HepG2 (cell line): ENCODE results near the gene LDLRAD3. TPM values are rescaled to one million over a fixed set of nuclear protein-coding genes. Genes with fewer than 3 reads are reported as not detected.
A peak's percentile ranks its signal among the peaks of the same experiment; 100 is the strongest.

ENCODE experiments used
- ATAC-seq: fragments of 200-7000 bp; cut with Tn5 transposase; 3 replicates; pipeline ENCODE4 v1.9.1; 2020; ENCODE audit warnings: mild to moderate bottlenecking, moderate library complexity
- BruUV-seq: library from RNA; stranded (reverse); fragments of 400-500 nt; replicated peaks from 2 replicates; lab custom pipeline; 2021; lab: Mats Ljungman, UMichigan
- CTCF ChIA-PET: fragments of 300-600 bp; formaldehyde crosslinking; extraction: SDS; loops from one replicate; lab custom pipeline; 2021; ENCODE audit warnings: low total read pairs, inconsistent platforms, low intra/inter-chr PET ratio; lab: Yijun Ruan, JAX
- POLR2A ChIA-PET: fragments of 350-600 bp; sonication (Branson Sonifier 250); formaldehyde crosslinking; loops from one replicate; lab custom pipeline; 2020; ENCODE audit warnings: antibody characterized with exemption, inconsistent platforms; lab: Yijun Ruan, JAX
- DNase-seq: peaks from one replicate; pipeline ENCODE4 v3.0.0-alpha.2; 2015; ENCODE audit warnings: low spot score
- FAIRE-seq: peaks from 3 replicates; lab custom pipeline; 2011; peaks lifted over from hg19 to GRCh38; lab: Jason Lieb, UNC
- H2AFZ ChIP-seq: one replicate; pipeline ENCODE4 v1.6.1; 2011; ENCODE audit warnings: low read length, inconsistent platforms
- H3K27ac ChIP-seq: fragments of 300-600 bp; 3 replicates; pipeline ENCODE4 v1.8.0; 2011; ENCODE audit warnings: mixed run types, mild to moderate bottlenecking, mixed read lengths, low read length, inconsistent platforms; ENCODE audit not compliant: insufficient read depth; ENCODE audit errors: extremely low read length
- H3K27me3 ChIP-seq, 2 experiments: fragments of 200-600 bp in 1 of 2; 2 replicates in 1 of 2; 3 replicates in 1 of 2; pipeline versions ENCODE4 v1.6.0 to v1.8.0; 2011; ENCODE audit warnings: low read length in 2 of 2, mild to moderate bottlenecking in 2 of 2, moderate library complexity in 2 of 2, inconsistent platforms in 1 of 2; ENCODE audit not compliant: insufficient read depth in 2 of 2, control insufficient read depth in 1 of 2
- H3K36me3 ChIP-seq, 2 experiments: fragments of 200-600 bp in 1 of 2; replicated peaks in 1 of 2; 2 replicates in 1 of 2; 3 replicates in 1 of 2; pipeline versions ENCODE4 v1.5.1 to v1.8.0; 2011; ENCODE audit warnings: low read length in 2 of 2, inconsistent platforms in 1 of 2; ENCODE audit not compliant: insufficient read depth in 2 of 2, control insufficient read depth in 1 of 2
- H3K4me1 ChIP-seq: 2 replicates; pipeline ENCODE4 v1.5.1; 2012; ENCODE audit warnings: low read length, inconsistent platforms; ENCODE audit not compliant: insufficient read depth
- H3K4me2 ChIP-seq: 2 replicates; pipeline ENCODE4 v1.6.0; 2011; ENCODE audit warnings: low read depth, low read length, inconsistent platforms
- H3K4me3 ChIP-seq, 3 experiments: fragments of 200-600 bp in 1 of 3; sonication (generic), shearing (Covaris generic) in 1 of 3; replicated peaks in 1 of 3; 2 replicates each; pipeline ENCODE4 v1.5.1; 2011 to 2016; ENCODE audit warnings: low read length in 3 of 3, inconsistent platforms in 2 of 3, low read depth in 2 of 3, mild to moderate bottlenecking in 2 of 3, control low read depth in 1 of 3, mixed read lengths in 1 of 3; ENCODE audit not compliant: insufficient read depth in 1 of 3
- H3K79me2 ChIP-seq: one replicate; pipeline ENCODE4 v1.6.1; 2011; ENCODE audit warnings: low read length, inconsistent platforms; ENCODE audit not compliant: insufficient read depth
- H3K9ac ChIP-seq: 2 replicates; pipeline ENCODE4 v1.6.0; 2011; ENCODE audit warnings: mild to moderate bottlenecking, low read depth, low read length, inconsistent platforms; ENCODE audit not compliant: insufficient read depth
- H3K9me3 ChIP-seq: 2 replicates; pipeline ENCODE4 v1.5.1; 2012; ENCODE audit warnings: mild to moderate bottlenecking, low read length
- H4K20me1 ChIP-seq: 2 replicates; pipeline ENCODE4 v1.6.0; 2011; ENCODE audit warnings: inconsistent platforms, mild to moderate bottlenecking, low read length, moderate library complexity; ENCODE audit not compliant: insufficient read depth
- ATF5 ChIP-seq: sonication (generic); formaldehyde crosslinking; IDR thresholded peaks from 2 replicates; pipeline ENCODE4 v1.4.0; 2020; ENCODE audit warnings: mild to moderate bottlenecking, low read depth, missing genetic modification reagents
- HCFC1 ChIP-seq: fragments of 150-350 bp; IDR thresholded peaks from 2 replicates; pipeline ENCODE4 v1.6.1; 2014; ENCODE audit warnings: low read depth, low read length
- NCOA5 ChIP-seq: sonication (generic); formaldehyde crosslinking; IDR thresholded peaks from 2 replicates; pipeline ENCODE4 v1.4.0; 2020; ENCODE audit warnings: missing genetic modification reagents
- RBAK ChIP-seq: sonication (generic); formaldehyde crosslinking; IDR thresholded peaks from 2 replicates; pipeline ENCODE4 v1.5.1; 2020; ENCODE audit warnings: mild to moderate bottlenecking, missing genetic modification reagents
- RFXANK ChIP-seq: IDR thresholded peaks from 2 replicates; pipeline ENCODE4 v1.6.1; 2016
- SAFB2 ChIP-seq: sonication (generic); formaldehyde crosslinking; IDR thresholded peaks from 2 replicates; pipeline ENCODE4 v1.5.1; 2020; ENCODE audit warnings: missing genetic modification reagents, low read depth, mild to moderate bottlenecking, borderline replicate concordance
- ZNF121 ChIP-seq: sonication (generic); formaldehyde crosslinking; IDR thresholded peaks from 2 replicates; pipeline ENCODE4 v1.5.0; 2020; ENCODE audit warnings: mild to moderate bottlenecking, missing genetic modification reagents
- ZNF280B ChIP-seq: sonication (generic); formaldehyde crosslinking; IDR thresholded peaks from 2 replicates; pipeline ENCODE4 v1.5.0; 2020; ENCODE audit warnings: missing genetic modification reagents, mild to moderate bottlenecking, borderline replicate concordance
- ZNF331 ChIP-seq: sonication (generic); formaldehyde crosslinking; IDR thresholded peaks from 2 replicates; pipeline ENCODE4 v1.4.0; 2020; ENCODE audit warnings: missing genetic modification reagents
- ZNF432 ChIP-seq: sonication (generic); formaldehyde crosslinking; IDR thresholded peaks from 2 replicates; pipeline ENCODE4 v1.5.0; 2020; ENCODE audit warnings: missing genetic modification reagents, mild to moderate bottlenecking, borderline replicate concordance
- ZNF709 ChIP-seq: sonication (generic); formaldehyde crosslinking; IDR thresholded peaks from 2 replicates; pipeline ENCODE4 v1.5.0; 2020; ENCODE audit warnings: mild to moderate bottlenecking, missing genetic modification reagents
- ZNF773 ChIP-seq: sonication (generic); formaldehyde crosslinking; IDR thresholded peaks from 2 replicates; pipeline ENCODE4 v1.4.0; 2020; ENCODE audit warnings: missing genetic modification reagents, borderline replicate concordance
- WGBS: methylation state at CpG from one replicate; pipeline ENCODE4 v1.1.6; 2017; ENCODE audit warnings: low lambda C conversion rate; 5-methylcytosine and 5-hydroxymethylcytosine counted together
- in situ Hi-C: cut with HindIII; loops from 2 replicates; pipeline ENCODE4 v1.10.0; 2017; ENCODE audit warnings: low pct_unique_long_range_greater_than_20kb; ENCODE audit not compliant: extremely low pct_ligation_motif_present
- intact Hi-C: fragments of 100-400 bp; cut with micrococcal nuclease; formaldehyde crosslinking; loops from one replicate; pipeline ENCODE4 v1.10.0; 2022; ENCODE audit not compliant: unreplicated experiment
- polyA plus RNA-seq, 8 experiments: library from polyadenylated mRNA; depleted of rRNA in 3 of 8; stranded (reverse) in 7 of 8; unstranded in 1 of 8; fragments of >200 nt; fragmentation: Illumina TruSeq in 4 of 8; extraction: Trizol in 4 of 8; gene quantifications; 2 replicates each; pipeline versions ENCODE4 v1.2.1 to v1.2.3, GENCODE V29; 2011 to 2016; ENCODE audit warnings: low read depth in 4 of 8, missing spikeins in 1 of 8, mixed read lengths in 1 of 8; ENCODE audit not compliant: insufficient read depth in 1 of 8
- total RNA-seq, 5 experiments: library from RNA; depleted of rRNA; stranded (reverse); fragments of >200 nt; fragmentation: Illumina TruSeq; extraction: Trizol; gene quantifications; 2 replicates each; pipeline ENCODE4 v1.2.3, GENCODE V29; 2016; ENCODE audit warnings: low read depth in 1 of 5

LDLRAD3 gene
- total and polyA plus RNA-seq, 2 of the 13 experiments (the other 11 are each of a cell fraction or from before 2014, with no cell fraction given), result 0.50 to 0.60 TPM

- FAIRE-seq (no peak), ATAC-seq (no peak), DNase-seq (no peak)
- H3K9me3 ChIP-seq, result no peaks in the 10 kb centered on the region
- H2AFZ ChIP-seq, result no peak overlapping the region
- H4K20me1 ChIP-seq, result no peaks in the 10 kb centered on the region
- H3K36me3 ChIP-seq, result no peaks in the 10 kb centered on the region
- no peak overlapping the region for H3K9ac ChIP-seq
- no peak overlapping the region for H3K4me2 ChIP-seq
- no peak overlapping the region for H3K4me3 ChIP-seq
- peaks cover 0 to 22% of the 10 kb centered on the region in 2 experiments; a peak in 1 of 5 replicates for H3K27me3 ChIP-seq
- no peak overlapping the region for H3K27ac ChIP-seq
- POLR2A ChIA-PET, result no interaction called here
- no peak for TF ChIP-seq ZNF280B
- TF ChIP-seq ZNF432 (CRISPR knock-in tag), result no peak
- TF ChIP-seq NCOA5 (CRISPR knock-in tag), result no peak
- no peak for TF ChIP-seq ZNF121
- TF ChIP-seq HCFC1, result no peak
- TF ChIP-seq ZNF709 (CRISPR knock-in tag), result no peak
- TF ChIP-seq RBAK (CRISPR knock-in tag), result no peak
- TF ChIP-seq RFXANK (CRISPR knock-in tag), result no peak
- H3K79me2 ChIP-seq, result no peaks in the 10 kb centered on the region
- CTCF ChIA-PET, result no interaction called here
- H3K4me1 ChIP-seq, result no peaks in the 10 kb centered on the region
- in situ Hi-C loops (no loop called here), intact Hi-C loops (no loop called here)
- BruUV-seq, result no TSS peak
Measured at GRCh38 chr11:35930466-35930865, 13.4 kb upstream of the LDLRAD3 start.

GRCh38 chr11:35932121-35932520 is 11.7 kb upstream of the LDLRAD3 start:
- no TSS peak for BruUV-seq
- no peaks in the 10 kb centered on the region for H4K20me1 ChIP-seq
- H3K9ac ChIP-seq, result no peak overlapping the region
- no peaks in the 10 kb centered on the region for H3K9me3 ChIP-seq
- intact Hi-C loops (no loop called here), in situ Hi-C loops (no loop called here)
- peaks cover 0 to 23% of the 10 kb centered on the region in 2 experiments; a peak in 2 of 5 replicates for H3K27me3 ChIP-seq
- DNase-seq (no peak), FAIRE-seq (no peak), ATAC-seq (no peak)
- H3K36me3 ChIP-seq, result no peaks in the 10 kb centered on the region
- ChIA-PET CTCF (no interaction called here), POLR2A (no interaction called here)
- H2AFZ ChIP-seq, result no peak overlapping the region
- TF ChIP-seq ZNF331 (CRISPR knock-in tag) (peak; percentile 94), ATF5 (no peak), SAFB2 (CRISPR knock-in tag) (no peak), ZNF773 (CRISPR knock-in tag) (no peak)
- no peak overlapping the region for H3K27ac ChIP-seq
- WGBS, result 23% methylated on average over 2 of the region's 2 CpGs
- H3K4me2 ChIP-seq, result no peak overlapping the region
- H3K79me2 ChIP-seq, result no peaks in the 10 kb centered on the region
- no peaks in the 10 kb centered on the region for H3K4me1 ChIP-seq
- no peak overlapping the region for H3K4me3 ChIP-seq
